ENCODE measurements around the gene TNFAIP8L1.

Gene TNFAIP8L1

GRCh38 chr19:4597278-4597974 lies 41.9 kb upstream of the TNFAIP8L1 start:
- Histone ChIP-seq H3K4me1 (ENCODE audit: insufficient read depth, low read length, poor library complexity, severe bottlenecking) (no peaks in the 10 kb centered on the region), H3K9me2 (replicated peaks; ENCODE audit: low read depth, low read length) (no peaks in the 10 kb centered on the region), H4K20me1 (ENCODE audit: insufficient read depth, low read length, poor library complexity, severe bottlenecking) (no peaks in the 10 kb centered on the region), H3K9ac (ENCODE audit: low read depth, low read length, poor library complexity, severe bottlenecking) (no peak overlapping the region), H3K36me3 (ENCODE audit: insufficient read depth, low read length) (no peaks in the 10 kb centered on the region), H3K27me3 (ENCODE audit: insufficient read depth, low read length, poor library complexity, severe bottlenecking) (no peaks in the 10 kb centered on the region), H3K9me3 (ENCODE audit: insufficient read depth, low read depth, low read length) (no peaks in the 10 kb centered on the region), H3K4me3 (ENCODE audit: low read length, poor library complexity, severe bottlenecking) (peak overlapping the region; percentile 20), H3K4me2 (ENCODE audit: low read depth, low read length, poor library complexity, severe bottlenecking) (peak overlapping the region; percentile 74), H2AFZ (ENCODE audit: low read length) (no peak overlapping the region), H3K79me2 (ENCODE audit: insufficient read depth, low read length) (no peaks in the 10 kb centered on the region), H3F3A (ENCODE audit: low read depth) (no peaks in the 10 kb centered on the region)
- TF ChIP-seq EZH2phosphoT487 (IDR thresholded peaks at IDR 0.05; ENCODE audit: borderline replicate concordance) (no peak), CTCF (conservative IDR thresholded peaks at IDR 0.05; ENCODE audit: low read length) (no peak)

DNA sequence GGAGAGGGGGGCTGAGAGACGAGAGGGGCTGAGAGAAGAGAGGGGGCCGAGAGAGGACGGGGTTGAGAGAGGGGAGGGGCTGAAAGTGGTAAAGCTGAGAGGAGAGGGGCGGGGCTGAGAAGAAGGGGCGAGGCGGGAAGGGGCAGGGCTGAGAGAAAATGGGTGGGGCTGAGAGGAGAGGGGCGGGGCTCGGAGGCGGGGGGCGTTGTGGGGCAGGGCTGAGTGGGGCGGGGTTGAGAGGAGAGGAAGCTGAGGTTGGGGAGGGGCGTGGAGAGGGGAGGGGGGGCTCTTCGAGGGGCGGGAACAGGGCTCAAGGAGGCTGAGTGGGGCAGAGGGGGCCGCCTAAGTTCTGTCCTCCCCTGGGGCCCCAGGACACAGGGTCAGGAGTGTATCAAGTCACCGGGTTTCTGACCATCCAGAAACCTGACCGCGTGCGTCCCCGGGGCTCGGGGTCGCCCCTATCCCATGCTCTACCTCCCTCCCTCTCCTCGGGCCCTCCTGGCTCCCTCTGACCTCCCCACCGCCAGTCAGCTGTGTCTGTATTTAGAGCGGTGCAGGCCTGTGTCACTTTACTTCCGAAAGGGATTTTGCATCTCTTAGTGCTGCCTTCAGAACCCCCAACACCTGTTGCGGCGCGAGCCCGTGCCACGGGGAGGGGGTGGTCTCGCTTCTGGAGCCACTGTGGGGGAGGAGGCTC lies 41.2 kb upstream of the TNFAIP8L1 start:
- Histone ChIP-seq H3K9ac (ENCODE audit: low read depth, low read length, poor library complexity, severe bottlenecking) (peak overlapping the region; percentile 47), H2AFZ (ENCODE audit: low read length) (peak overlapping the region; percentile 68; the same call in 1 of the 2 replicates), H3K4me3 (ENCODE audit: low read length, poor library complexity, severe bottlenecking) (peak overlapping the region; percentile 63), H3K9me2 (replicated peaks; ENCODE audit: low read depth, low read length) (no peaks in the 10 kb centered on the region), H3K4me1 (ENCODE audit: insufficient read depth, low read length, poor library complexity, severe bottlenecking) (no peaks in the 10 kb centered on the region), H3K27me3 (ENCODE audit: insufficient read depth, low read length, poor library complexity, severe bottlenecking) (no peaks in the 10 kb centered on the region), H3K36me3 (ENCODE audit: insufficient read depth, low read length) (no peaks in the 10 kb centered on the region), H4K20me1 (ENCODE audit: insufficient read depth, low read length, poor library complexity, severe bottlenecking) (no peaks in the 10 kb centered on the region), H3K9me3 (ENCODE audit: insufficient read depth, low read depth, low read length) (no peaks in the 10 kb centered on the region), H3F3A (ENCODE audit: low read depth) (no peaks in the 10 kb centered on the region), H3K79me2 (ENCODE audit: insufficient read depth, low read length) (no peaks in the 10 kb centered on the region), H3K4me2 (ENCODE audit: low read depth, low read length, poor library complexity, severe bottlenecking) (peak overlapping the region; percentile 74)
- TF ChIP-seq EZH2phosphoT487 (IDR thresholded peaks at IDR 0.05; ENCODE audit: borderline replicate concordance) (no peak), CTCF (conservative IDR thresholded peaks at IDR 0.05; ENCODE audit: low read length) (no peak)

GRCh38 chr19:4598712-4599111 lies 40.6 kb upstream of the TNFAIP8L1 start:
- Histone ChIP-seq H3K9me3 (ENCODE audit: insufficient read depth, low read depth, low read length) (no peaks in the 10 kb centered on the region), H4K20me1 (ENCODE audit: insufficient read depth, low read length, poor library complexity, severe bottlenecking) (no peaks in the 10 kb centered on the region), H3K4me1 (ENCODE audit: insufficient read depth, low read length, poor library complexity, severe bottlenecking) (no peaks in the 10 kb centered on the region), H3K4me3 (ENCODE audit: low read length, poor library complexity, severe bottlenecking) (peak overlapping the region; percentile 63), H3F3A (ENCODE audit: low read depth) (no peaks in the 10 kb centered on the region), H2AFZ (ENCODE audit: low read length) (0 out of 2 replicates have a peak overlapping the region, but pooled peaks have one; percentile 68), H3K4me2 (ENCODE audit: low read depth, low read length, poor library complexity, severe bottlenecking) (peak overlapping the region; percentile 74), H3K9me2 (replicated peaks; ENCODE audit: low read depth, low read length) (no peaks in the 10 kb centered on the region), H3K79me2 (ENCODE audit: insufficient read depth, low read length) (no peaks in the 10 kb centered on the region), H3K9ac (ENCODE audit: low read depth, low read length, poor library complexity, severe bottlenecking) (peak overlapping the region; percentile 47), H3K27me3 (ENCODE audit: insufficient read depth, low read length, poor library complexity, severe bottlenecking) (no peaks in the 10 kb centered on the region), H3K36me3 (ENCODE audit: insufficient read depth, low read length) (no peaks in the 10 kb centered on the region)
- no peak for TF ChIP-seq CTCF (conservative IDR thresholded peaks at IDR 0.05; ENCODE audit: low read length)
- no peak for TF ChIP-seq EZH2phosphoT487 (IDR thresholded peaks at IDR 0.05; ENCODE audit: borderline replicate concordance)

Data from Loucy (cell line).